ENCODE results near the gene CLDN16. TPM values are rescaled to one million over a fixed set of nuclear protein-coding genes. Genes with fewer than 3 reads are reported as not detected.

CLDN16 gene
- total RNA-seq, 6 donors from 2014 or later: 0.06 to 1.7 (median 0.32) TPM

DNA sequence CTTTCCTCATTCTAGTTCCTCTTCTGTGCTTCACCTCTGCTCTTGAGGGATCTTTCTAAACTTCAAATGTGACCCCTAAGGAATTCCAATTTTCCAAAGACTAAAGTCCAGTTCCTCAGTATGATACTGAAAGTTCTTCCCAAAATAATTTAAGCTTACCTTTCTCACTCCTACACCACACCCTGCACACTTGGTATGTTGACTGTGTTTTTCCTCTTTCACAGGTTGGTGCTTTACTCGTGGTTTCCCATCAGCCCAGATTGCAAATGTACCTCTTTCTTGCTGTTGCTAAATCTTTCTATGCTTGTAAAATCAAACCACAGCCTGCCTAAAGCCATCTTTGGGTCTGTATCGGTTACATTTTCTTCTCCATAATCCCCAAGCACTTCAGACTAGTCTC, 30.5 kb upstream of the CLDN16 start:
- H3K36me3 ChIP-seq: no peaks in the 10 kb centered on the region
- no peak overlapping the region for H3K27ac ChIP-seq
- H3K27me3 ChIP-seq: no peaks in the 10 kb centered on the region
- DNase-seq: no peak
- H3K4me1 ChIP-seq: no peaks in the 10 kb centered on the region
- ATAC-seq (ENCODE audit: low FRiP score in 2 of 2): no peak
- H3K9me3 ChIP-seq: no peaks in the 10 kb centered on the region
- TF ChIP-seq POLR2A (IDR thresholded peaks at IDR 0.05) (no peak), EP300 (IDR thresholded peaks at IDR 0.05) (no peak), POLR2AphosphoS5 (IDR thresholded peaks at IDR 0.05) (no peak)
- TF ChIP-seq, protein P1, sequence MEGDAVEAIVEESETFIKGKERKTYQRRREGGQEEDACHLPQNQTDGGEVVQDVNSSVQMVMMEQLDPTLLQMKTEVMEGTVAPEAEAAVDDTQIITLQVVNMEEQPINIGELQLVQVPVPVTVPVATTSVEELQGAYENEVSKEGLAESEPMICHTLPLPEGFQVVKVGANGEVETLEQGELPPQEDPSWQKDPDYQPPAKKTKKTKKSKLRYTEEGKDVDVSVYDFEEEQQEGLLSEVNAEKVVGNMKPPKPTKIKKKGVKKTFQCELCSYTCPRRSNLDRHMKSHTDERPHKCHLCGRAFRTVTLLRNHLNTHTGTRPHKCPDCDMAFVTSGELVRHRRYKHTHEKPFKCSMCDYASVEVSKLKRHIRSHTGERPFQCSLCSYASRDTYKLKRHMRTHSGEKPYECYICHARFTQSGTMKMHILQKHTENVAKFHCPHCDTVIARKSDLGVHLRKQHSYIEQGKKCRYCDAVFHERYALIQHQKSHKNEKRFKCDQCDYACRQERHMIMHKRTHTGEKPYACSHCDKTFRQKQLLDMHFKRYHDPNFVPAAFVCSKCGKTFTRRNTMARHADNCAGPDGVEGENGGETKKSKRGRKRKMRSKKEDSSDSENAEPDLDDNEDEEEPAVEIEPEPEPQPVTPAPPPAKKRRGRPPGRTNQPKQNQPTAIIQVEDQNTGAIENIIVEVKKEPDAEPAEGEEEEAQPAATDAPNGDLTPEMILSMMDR (IDR thresholded peaks at IDR 0.05): no peak
- WGBS, 2 donors: 70 to 73% methylated on average over 2 of the region's 2 CpGs
- no peak overlapping the region for H3K4me3 ChIP-seq

DNA sequence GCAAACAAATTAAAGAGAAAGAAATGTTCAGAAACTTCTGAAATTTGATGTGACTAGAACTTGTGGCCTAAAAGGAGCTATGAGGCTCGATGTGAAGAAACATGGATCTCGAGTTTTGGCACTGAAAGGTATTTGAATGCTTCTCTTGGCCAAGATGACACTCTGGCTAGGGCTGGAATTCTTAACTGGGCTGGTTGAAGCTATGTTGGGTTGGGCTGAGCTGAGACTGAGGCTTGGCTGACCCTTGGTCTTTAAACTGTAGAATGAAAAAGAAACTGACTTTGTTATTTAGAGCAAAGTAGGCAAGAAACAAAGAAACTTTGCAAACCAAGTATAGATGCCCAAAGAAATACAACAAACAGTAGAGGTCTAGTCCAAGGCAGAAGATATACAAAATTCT, 28.1 kb upstream of the CLDN16 start:
- Histone ChIP-seq H3K9me3 (no peaks in the 10 kb centered on the region), H3K4me3 (no peak overlapping the region), H3K27ac (no peak overlapping the region), H3K36me3 (no peaks in the 10 kb centered on the region), H3K4me1 (no peaks in the 10 kb centered on the region), H3K27me3 (no peaks in the 10 kb centered on the region)
- 81 to 84% methylated on average over 2 of the region's 2 CpGs for WGBS, 2 donors
- DNase-seq (no peak), ATAC-seq (ENCODE audit: low FRiP score in 2 of 2) (no peak)
- TF ChIP-seq POLR2A (IDR thresholded peaks at IDR 0.05): no peak
- TF ChIP-seq POLR2AphosphoS5 (IDR thresholded peaks at IDR 0.05): no peak
- TF ChIP-seq, protein P1 (IDR thresholded peaks at IDR 0.05): no peak
- TF ChIP-seq EP300 (IDR thresholded peaks at IDR 0.05): no peak

DNA sequence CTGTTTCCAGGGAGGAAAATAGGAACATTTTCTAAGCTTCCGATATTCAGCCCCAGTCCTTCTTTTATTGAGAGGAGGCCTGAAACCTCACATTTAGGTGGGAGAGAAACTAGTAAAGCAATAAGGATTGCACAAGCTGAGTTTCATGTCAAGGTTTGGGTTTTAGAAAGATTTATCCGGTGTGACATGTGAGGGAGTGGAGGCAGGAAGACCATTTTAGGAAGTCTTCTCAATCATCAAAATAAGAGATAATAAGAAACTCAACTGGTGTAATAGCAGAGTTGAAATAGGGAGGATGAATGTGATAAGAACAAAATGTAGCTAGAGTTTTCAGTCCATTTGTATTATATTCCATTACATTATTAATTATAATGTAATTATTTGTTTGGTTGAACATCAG, 27.7 kb upstream of the CLDN16 start:
- no peak for TF ChIP-seq POLR2AphosphoS5 (IDR thresholded peaks at IDR 0.05)
- TF ChIP-seq, protein P1 (IDR thresholded peaks at IDR 0.05): no peak
- TF ChIP-seq EP300 (IDR thresholded peaks at IDR 0.05): no peak
- WGBS, 2 donors: 87 to 89% methylated on average over 2 of the region's 2 CpGs
- Histone ChIP-seq H3K27me3 (no peaks in the 10 kb centered on the region), H3K9me3 (no peaks in the 10 kb centered on the region), H3K36me3 (no peaks in the 10 kb centered on the region), H3K4me3 (no peak overlapping the region), H3K4me1 (no peaks in the 10 kb centered on the region), H3K27ac (no peak overlapping the region)
- ATAC-seq (ENCODE audit: low FRiP score in 2 of 2) (no peak), DNase-seq (no peak)

DNA sequence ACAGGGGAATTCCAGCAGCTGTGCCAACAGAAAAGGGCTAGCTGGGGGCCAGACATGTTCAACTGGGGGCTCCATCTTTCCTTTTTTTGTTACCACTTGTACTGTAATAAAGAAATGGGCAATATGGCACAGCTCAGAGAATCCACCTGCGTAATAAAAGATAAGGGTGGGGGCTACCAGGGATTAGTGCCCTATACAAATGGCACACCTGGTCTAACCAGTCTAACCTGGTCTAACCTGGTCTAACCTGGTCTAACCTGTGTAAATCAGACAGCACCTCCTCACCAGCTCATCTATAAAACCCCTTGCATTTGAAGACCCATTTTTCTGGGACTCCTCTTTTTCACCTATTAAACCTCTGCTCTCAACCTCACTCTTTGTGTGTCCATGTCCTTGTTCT, 26.2 kb upstream of the CLDN16 start:
- Histone ChIP-seq H3K9me3 (no peaks in the 10 kb centered on the region), H3K27ac (no peak overlapping the region), H3K4me1 (no peaks in the 10 kb centered on the region), H3K36me3 (no peaks in the 10 kb centered on the region), H3K4me3 (no peak overlapping the region), H3K27me3 (no peaks in the 10 kb centered on the region)
- TF ChIP-seq POLR2AphosphoS5 (IDR thresholded peaks at IDR 0.05) (no peak), EP300 (IDR thresholded peaks at IDR 0.05) (no peak), POLR2A (IDR thresholded peaks at IDR 0.05) (no peak)
- TF ChIP-seq, protein P1 (IDR thresholded peaks at IDR 0.05): no peak
- ATAC-seq (ENCODE audit: low FRiP score in 2 of 2): no peak
- 89 to 100% methylated on average over 1 of the region's 1 CpG for WGBS, 2 donors
- no peak for DNase-seq

DNA sequence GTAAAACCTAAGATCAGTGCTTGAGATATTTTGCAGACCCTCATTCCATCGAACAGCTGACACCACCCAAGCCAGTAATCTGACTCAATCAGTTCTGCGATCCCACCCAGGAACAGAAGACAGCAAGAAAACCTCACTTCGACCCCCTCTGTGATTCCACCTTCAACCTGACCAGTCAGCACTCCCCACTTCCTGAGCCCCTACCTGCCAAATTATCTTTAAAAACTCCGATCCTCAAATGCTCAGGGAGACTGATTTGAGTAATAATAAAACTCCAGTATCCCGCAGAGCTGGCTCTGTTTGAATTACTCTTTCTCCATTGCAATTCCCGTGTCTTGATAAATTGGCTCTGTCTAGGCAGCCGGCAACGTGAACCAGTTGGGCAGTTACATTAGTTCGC, 25.7 kb upstream of the CLDN16 start:
- H3K27me3 ChIP-seq: no peaks in the 10 kb centered on the region
- DNase-seq (no peak), ATAC-seq (ENCODE audit: low FRiP score in 2 of 2) (no peak)
- no peaks in the 10 kb centered on the region for H3K36me3 ChIP-seq
- H3K4me3 ChIP-seq: no peak overlapping the region
- no peaks in the 10 kb centered on the region for H3K4me1 ChIP-seq
- no peaks in the 10 kb centered on the region for H3K9me3 ChIP-seq
- 79 to 81% methylated on average over 9 of the region's 9 CpGs for WGBS, 2 donors
- no peak for TF ChIP-seq EP300 (IDR thresholded peaks at IDR 0.05)
- no peak for TF ChIP-seq POLR2A (IDR thresholded peaks at IDR 0.05)
- TF ChIP-seq, protein P1 (IDR thresholded peaks at IDR 0.05): no peak
- no peak for TF ChIP-seq POLR2AphosphoS5 (IDR thresholded peaks at IDR 0.05)
- H3K27ac ChIP-seq: no peak overlapping the region

Data from upper lobe of left lung (tissue), 6 donors.